Measurements from ENCODE around the gene MAGI3. TPM values are rescaled to one million over a fixed set of nuclear protein-coding genes. Genes with fewer than 3 reads are reported as not detected.

MAGI3 gene
- total and polyA plus RNA-seq, 2 of the 13 experiments (the other 11 are each of a cell fraction or from before 2014, with no cell fraction given), result 4.0 to 11.8 TPM

- H3K36me3 ChIP-seq (replicated peaks in 1 of 2; ENCODE audit: control insufficient read depth in 1 of 2, insufficient read depth in 2 of 2, low read length in 2 of 2), result no peaks in the 10 kb centered on the region
- intact Hi-C loops (cut with micrococcal nuclease; ENCODE audit: unreplicated experiment) (no loop called here), in situ Hi-C loops (cut with HindIII; ENCODE audit: extremely low pct_ligation_motif_present, low pct_unique_long_range_greater_than_20kb) (no loop called here)
- H4K20me1 ChIP-seq (ENCODE audit: insufficient read depth, low read length), result peaks cover 4% of the 10 kb centered on the region; the same call in 1 of the 2 replicates
- no peaks in the 10 kb centered on the region for H3K9me3 ChIP-seq (ENCODE audit: low read length)
- ChIA-PET CTCF (ENCODE audit: low intra/inter-chr PET ratio, low total read pairs) (no interaction called here), POLR2A (no interaction called here)
- FAIRE-seq (no peak), DNase-seq (ENCODE audit: low spot score) (no peak), ATAC-seq (no peak)
- H3K4me3 ChIP-seq (replicated peaks in 1 of 3; ENCODE audit: insufficient read depth in 1 of 3, low read depth in 2 of 3, low read length in 3 of 3), result no peak overlapping the region
- H3K4me1 ChIP-seq (ENCODE audit: insufficient read depth, low read length), result 0 out of 2 replicates have a peak, but pooled peaks cover 4% of the 10 kb centered on the region
- no peak overlapping the region for H3K9ac ChIP-seq (ENCODE audit: insufficient read depth, low read depth, low read length)
- no peak overlapping the region for H3K4me2 ChIP-seq (ENCODE audit: low read depth, low read length)
- peaks cover 4% of the 10 kb centered on the region for H3K79me2 ChIP-seq (ENCODE audit: insufficient read depth, low read length)
- 89% methylated on average over 2 of the region's 2 CpGs for WGBS (ENCODE audit: low lambda C conversion rate)
- TF ChIP-seq TMF1 (CRISPR knock-in tag; IDR thresholded peaks at IDR 0.05; ENCODE audit: low read depth) (no peak), ZFP62 (CRISPR knock-in tag; IDR thresholded peaks at IDR 0.05) (no peak), MTA1 (CRISPR knock-in tag; IDR thresholded peaks at IDR 0.05; ENCODE audit: borderline replicate concordance) (no peak), ZNF280B (CRISPR knock-in tag; IDR thresholded peaks at IDR 0.05; ENCODE audit: borderline replicate concordance) (no peak), KMT2A (CRISPR knock-in tag; IDR thresholded peaks at IDR 0.05) (no peak), ZNF580 (CRISPR knock-in tag; IDR thresholded peaks at IDR 0.05; ENCODE audit: borderline replicate concordance, low read depth) (no peak), PHF20 (CRISPR knock-in tag; IDR thresholded peaks at IDR 0.05) (no peak), HNRNPL (IDR thresholded peaks at IDR 0.05; ENCODE audit: low read depth, low read length) (no peak), FOXJ3 (CRISPR knock-in tag; IDR thresholded peaks at IDR 0.05; ENCODE audit: borderline replicate concordance) (no peak), NCOA1 (CRISPR knock-in tag; IDR thresholded peaks at IDR 0.05) (no peak), ZNF432 (CRISPR knock-in tag; IDR thresholded peaks at IDR 0.05; ENCODE audit: borderline replicate concordance) (no peak)
- TF ChIP-seq, protein P1, sequence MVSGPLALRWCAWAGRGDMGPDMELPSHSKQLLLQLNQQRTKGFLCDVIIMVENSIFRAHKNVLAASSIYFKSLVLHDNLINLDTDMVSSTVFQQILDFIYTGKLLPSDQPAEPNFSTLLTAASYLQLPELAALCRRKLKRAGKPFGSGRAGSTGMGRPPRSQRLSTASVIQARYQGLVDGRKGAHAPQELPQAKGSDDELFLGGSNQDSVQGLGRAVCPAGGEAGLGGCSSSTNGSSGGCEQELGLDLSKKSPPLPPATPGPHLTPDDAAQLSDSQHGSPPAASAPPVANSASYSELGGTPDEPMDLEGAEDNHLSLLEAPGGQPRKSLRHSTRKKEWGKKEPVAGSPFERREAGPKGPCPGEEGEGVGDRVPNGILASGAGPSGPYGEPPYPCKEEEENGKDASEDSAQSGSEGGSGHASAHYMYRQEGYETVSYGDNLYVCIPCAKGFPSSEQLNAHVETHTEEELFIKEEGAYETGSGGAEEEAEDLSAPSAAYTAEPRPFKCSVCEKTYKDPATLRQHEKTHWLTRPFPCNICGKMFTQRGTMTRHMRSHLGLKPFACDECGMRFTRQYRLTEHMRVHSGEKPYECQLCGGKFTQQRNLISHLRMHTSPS (CRISPR knock-in tag; IDR thresholded peaks at IDR 0.05; ENCODE audit: low read depth), result no peak
- BruUV-seq (replicated peaks), result no TSS peak
- H3K27ac ChIP-seq (ENCODE audit: extremely low read length, insufficient read depth, low read length), result no peak overlapping the region
- no peak overlapping the region for H2AFZ ChIP-seq (ENCODE audit: low read length)
- no peaks in the 10 kb centered on the region; a peak in 1 of 5 replicates for H3K27me3 ChIP-seq (ENCODE audit: control insufficient read depth in 1 of 2, insufficient read depth in 2 of 2, low read length in 2 of 2)
Observed at GRCh38 chr1:113416496-113416895, 26.2 kb downstream of the MAGI3 start.
